22Rv1 (cell line): ENCODE results near the gene SUCO.

Experiments
- ZFX ChIP-seq: fragments of 450-650 bp; IDR thresholded peaks from 2 replicates; pipeline ENCODE4 v1.6.1; 2017; ENCODE audit warnings: antibody characterized with exemption, borderline replicate concordance
- TF ChIP-seq, protein P1 (sequence below): fragments of 450-650 bp; IDR thresholded peaks from 2 replicates; pipeline ENCODE4 v1.5.1; 2017; ENCODE audit warnings: mild to moderate bottlenecking

- TF ChIP-seq, protein P1, sequence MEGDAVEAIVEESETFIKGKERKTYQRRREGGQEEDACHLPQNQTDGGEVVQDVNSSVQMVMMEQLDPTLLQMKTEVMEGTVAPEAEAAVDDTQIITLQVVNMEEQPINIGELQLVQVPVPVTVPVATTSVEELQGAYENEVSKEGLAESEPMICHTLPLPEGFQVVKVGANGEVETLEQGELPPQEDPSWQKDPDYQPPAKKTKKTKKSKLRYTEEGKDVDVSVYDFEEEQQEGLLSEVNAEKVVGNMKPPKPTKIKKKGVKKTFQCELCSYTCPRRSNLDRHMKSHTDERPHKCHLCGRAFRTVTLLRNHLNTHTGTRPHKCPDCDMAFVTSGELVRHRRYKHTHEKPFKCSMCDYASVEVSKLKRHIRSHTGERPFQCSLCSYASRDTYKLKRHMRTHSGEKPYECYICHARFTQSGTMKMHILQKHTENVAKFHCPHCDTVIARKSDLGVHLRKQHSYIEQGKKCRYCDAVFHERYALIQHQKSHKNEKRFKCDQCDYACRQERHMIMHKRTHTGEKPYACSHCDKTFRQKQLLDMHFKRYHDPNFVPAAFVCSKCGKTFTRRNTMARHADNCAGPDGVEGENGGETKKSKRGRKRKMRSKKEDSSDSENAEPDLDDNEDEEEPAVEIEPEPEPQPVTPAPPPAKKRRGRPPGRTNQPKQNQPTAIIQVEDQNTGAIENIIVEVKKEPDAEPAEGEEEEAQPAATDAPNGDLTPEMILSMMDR: peak; percentile 53
- no peak for TF ChIP-seq ZFX
These were observed 49.9 kb downstream of the SUCO start for GRCh38 chr1:172582889-172583288.
